ENCODE measurements around the gene EDN1. TPM values are rescaled to one million over a fixed set of nuclear protein-coding genes. Genes with fewer than 3 reads are reported as not detected.
A peak's percentile ranks its signal among the peaks of the same experiment; 100 is the strongest.
"Not testable (repeated sequence)": the region's sequence is repeated elsewhere in the genome, so short reads cannot be mapped to it uniquely, and the experiment has no call there.

EDN1 gene
- total RNA-seq, 1 donor from 2014 or later: 376 TPM

GRCh38 chr6:12320074-12320473 is 29.9 kb downstream of the EDN1 start:
- not testable (repeated sequence) for DNase-seq (ENCODE audit: extremely low read depth, low read depth, low spot score)

GRCh38 chr6:12324099-12324498 is 33.9 kb downstream of the EDN1 start:
- DNase-seq (ENCODE audit: extremely low read depth, low read depth, low spot score): peak; percentile 96

GRCh38 chr6:12324748-12325147 is 34.6 kb downstream of the EDN1 start:
- no peak for DNase-seq (ENCODE audit: extremely low read depth, low read depth, low spot score)

DNA sequence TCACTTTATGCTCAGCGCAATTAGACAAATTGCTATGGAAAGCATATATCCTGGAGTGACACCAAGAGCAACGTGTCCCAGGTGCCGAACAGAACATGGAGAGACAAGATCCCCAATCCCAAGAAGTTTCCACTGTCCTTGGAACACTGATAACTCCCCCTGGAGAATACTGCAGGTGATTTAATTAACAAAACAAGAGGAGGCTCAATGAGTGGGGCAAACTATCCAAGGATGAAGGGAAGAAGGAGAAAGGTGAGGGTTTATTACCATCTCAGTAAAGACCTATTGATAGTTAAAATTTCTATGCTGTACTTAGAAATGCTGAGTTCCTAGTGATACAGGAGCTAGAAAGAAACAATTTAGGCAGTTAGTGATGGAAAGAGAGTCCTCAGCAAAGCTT is 35.7 kb downstream of the EDN1 start:
- no peak for DNase-seq (ENCODE audit: extremely low read depth, low read depth, low spot score)

- no peak for DNase-seq (ENCODE audit: extremely low read depth, low read depth, low spot score)
These were observed 37.2 kb downstream of the EDN1 start for GRCh38 chr6:12327391-12327790.

GRCh38 chr6:12327988-12328387 is 37.8 kb downstream of the EDN1 start:
- no peak for DNase-seq (ENCODE audit: extremely low read depth, low read depth, low spot score)

DNA sequence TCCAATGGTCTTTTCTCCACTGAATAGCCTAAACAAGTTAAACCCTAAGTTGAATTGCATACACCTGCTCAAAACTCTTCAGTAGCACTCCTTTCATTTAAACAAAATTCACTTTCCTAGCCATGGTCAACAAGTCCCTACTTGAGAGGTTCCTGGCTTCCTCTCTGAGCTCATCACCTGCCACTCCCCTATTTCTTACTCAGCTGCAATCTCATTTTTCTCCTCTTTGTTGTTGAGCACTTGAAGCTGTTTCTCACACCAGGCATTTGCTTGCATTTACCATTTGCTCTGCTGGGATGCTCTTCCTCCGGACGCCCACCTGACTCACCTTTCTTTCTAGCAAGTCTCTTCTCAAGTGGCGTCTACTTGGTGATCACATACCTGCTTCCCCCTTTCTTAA is 38.5 kb downstream of the EDN1 start:
- no peak for DNase-seq (ENCODE audit: extremely low read depth, low read depth, low spot score)

DNA sequence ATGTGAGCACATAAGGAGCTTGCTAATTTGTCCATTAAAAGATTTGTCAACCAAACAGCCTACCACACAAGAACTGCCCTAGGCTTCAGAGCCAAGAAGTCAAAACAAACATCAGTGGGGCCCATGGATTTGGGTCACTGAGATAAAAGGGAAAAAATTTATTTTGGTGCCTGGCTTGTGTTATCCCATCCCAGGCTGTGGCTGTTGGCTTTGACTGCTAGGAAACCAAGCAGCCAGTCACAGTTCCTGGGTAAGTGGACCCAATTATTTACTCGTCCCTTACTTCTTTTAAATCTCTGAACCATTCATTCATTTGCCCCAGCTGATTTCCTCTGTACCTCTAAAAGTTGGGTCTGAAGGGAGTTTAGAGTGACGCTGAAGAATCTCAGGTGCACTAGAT is 41.3 kb downstream of the EDN1 start:
- DNase-seq (ENCODE audit: extremely low read depth, low read depth, low spot score): no peak

- DNase-seq (ENCODE audit: extremely low read depth, low read depth, low spot score): no peak
These were observed 42.0 kb downstream of the EDN1 start for GRCh38 chr6:12331951-12332749.

- DNase-seq (ENCODE audit: extremely low read depth, low read depth, low spot score): not testable (repeated sequence)
These were observed 42.6 kb downstream of the EDN1 start for GRCh38 chr6:12332750-12333079.

DNA sequence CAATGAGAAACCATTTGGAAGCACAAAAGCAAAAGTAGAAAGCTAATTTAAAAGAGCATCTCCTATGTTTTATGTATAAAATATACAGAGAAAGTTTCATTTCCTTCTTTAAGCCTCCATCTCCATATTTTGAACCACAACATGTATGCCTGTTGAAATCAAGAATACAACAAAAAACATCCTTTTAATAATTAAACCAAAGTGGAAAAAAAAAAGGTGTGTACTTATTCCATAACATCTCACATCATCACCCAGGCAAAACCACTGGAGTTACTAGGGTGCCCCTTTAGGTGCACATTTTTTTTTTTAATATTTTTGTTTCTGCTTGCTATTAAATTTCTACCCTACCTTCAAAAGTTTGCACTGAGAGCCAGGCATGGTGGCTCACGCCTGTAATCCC is 43.0 kb downstream of the EDN1 start:
- no peak for DNase-seq (ENCODE audit: extremely low read depth, low read depth, low spot score)

GRCh38 chr6:12334526-12335130 is 44.5 kb downstream of the EDN1 start:
- no peak for DNase-seq (ENCODE audit: extremely low read depth, low read depth, low spot score)

DNA sequence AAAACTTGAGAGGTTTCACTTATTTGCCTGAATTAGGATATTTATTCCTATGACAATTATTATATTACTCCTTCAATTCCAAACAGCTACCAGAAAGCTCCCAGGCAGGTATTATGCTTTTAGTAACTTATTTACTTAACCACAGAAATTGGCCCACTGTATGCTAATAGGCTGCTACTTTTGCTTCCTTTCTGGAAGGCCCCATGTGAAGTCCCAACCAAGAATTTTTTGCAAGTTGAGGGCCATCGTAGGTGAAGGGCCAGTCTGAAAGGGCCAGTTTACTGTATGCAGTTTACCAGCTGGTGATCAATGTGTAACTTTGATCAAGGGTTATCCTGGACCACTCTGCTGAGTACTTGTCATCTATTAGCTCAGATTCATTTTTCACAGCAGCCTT is 45.0 kb downstream of the EDN1 start:
- DNase-seq (ENCODE audit: extremely low read depth, low read depth, low spot score): no peak

- no peak for DNase-seq (ENCODE audit: extremely low read depth, low read depth, low spot score)
These were observed 45.6 kb downstream of the EDN1 start for GRCh38 chr6:12335717-12336116.

DNA sequence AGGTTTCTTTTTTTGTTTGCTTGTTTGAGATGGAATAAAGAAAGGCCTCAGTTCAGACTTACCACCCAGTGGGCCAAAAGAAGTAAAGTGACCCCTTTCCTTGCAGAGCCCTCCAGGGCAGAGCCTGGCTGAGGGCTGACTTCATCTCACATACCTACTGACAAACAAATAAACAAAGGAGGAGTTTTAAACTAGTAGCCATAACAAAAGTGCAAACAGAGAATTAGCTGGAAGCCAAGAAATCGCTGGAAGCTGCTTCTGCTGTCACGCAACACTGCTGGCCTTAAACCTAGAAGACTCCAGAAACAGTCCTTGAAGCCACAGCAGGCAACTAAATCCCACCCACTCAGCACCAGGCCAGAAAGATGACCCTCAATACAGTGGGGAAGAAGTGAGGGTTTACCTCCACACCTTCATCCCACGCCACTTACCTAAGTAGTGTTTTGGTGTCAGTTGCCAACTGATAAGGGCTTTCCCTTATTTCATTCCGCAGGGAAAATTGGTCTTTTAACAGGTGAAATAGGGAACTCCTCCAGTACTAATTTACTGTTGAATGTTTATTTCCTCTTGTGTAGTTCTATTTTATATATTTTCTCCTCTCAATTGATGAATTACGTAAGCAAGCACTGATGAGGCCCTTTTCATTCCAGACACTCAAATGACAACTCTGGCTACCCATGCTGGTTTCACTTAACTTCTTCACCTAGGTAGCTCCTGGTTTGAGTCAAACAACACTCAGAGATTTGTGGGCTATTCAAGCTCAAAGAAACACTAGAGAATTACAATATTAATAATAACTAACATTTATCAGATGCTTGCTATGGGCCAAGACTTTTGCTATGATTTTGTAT is 46.2 kb downstream of the EDN1 start:
- DNase-seq (ENCODE audit: extremely low read depth, low read depth, low spot score): no peak

DNA sequence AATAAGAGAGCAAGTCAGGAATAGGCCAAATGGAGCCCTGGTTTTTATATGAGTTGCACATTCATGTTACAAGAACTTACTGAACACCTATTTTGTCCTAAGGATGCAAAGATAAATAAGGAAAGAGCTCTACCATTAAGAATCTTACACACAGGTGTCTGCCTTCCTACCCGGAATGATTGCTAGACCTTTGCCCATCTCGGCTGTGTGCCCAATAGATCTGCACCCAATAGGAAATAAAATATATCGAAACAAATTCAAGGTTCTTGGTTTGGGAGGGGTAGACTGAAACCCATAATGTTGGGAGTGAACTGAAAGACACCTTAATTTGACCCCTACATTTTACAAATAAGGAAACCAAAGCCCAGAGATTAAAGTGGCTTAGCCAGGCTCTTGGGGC is 48.9 kb downstream of the EDN1 start:
- no peak for DNase-seq (ENCODE audit: extremely low read depth, low read depth, low spot score)

GRCh38 chr6:12339808-12340487 is 49.8 kb downstream of the EDN1 start:
- DNase-seq (ENCODE audit: extremely low read depth, low read depth, low spot score): no peak

GRCh38 chr6:12340488-12340818 is 50.3 kb downstream of the EDN1 start:
- no peak for DNase-seq (ENCODE audit: extremely low read depth, low read depth, low spot score)

DNA sequence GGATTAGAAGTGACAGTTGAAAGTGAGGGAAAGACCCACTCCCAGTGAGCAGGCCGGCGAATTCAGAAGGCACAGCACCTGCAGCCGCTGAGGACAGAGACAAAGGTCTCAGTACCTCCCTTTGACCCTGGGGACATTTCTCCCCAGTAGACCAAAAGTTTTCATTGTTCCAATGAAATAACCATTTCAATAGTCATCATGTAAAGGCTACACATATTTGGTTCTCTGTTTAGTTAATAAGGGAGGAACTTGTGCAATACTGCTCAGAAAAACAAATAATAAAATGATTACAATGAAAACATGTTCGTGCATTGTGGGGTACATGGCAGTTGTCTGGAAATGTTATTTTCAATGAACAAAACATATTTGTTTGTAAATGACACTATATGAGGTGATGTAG is 52.5 kb downstream of the EDN1 start:
- no peak for DNase-seq (ENCODE audit: extremely low read depth, low read depth, low spot score)

DNA sequence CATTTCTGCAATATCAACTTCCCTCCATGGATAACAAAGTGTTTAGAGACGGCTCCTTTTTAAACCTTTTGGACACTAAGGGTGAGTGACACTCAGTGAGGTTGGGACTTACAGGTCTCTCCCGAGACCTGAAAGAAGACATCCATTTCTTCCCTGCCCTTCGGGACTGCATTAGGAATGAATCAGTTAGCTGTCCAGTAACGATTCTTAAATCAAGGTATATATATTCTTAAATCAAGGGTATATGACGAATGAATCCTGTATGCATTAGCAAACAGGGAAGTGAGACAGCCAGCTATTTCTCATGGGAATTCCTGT is 52.9 kb downstream of the EDN1 start:
- DNase-seq (ENCODE audit: extremely low read depth, low read depth, low spot score): no peak

DNA sequence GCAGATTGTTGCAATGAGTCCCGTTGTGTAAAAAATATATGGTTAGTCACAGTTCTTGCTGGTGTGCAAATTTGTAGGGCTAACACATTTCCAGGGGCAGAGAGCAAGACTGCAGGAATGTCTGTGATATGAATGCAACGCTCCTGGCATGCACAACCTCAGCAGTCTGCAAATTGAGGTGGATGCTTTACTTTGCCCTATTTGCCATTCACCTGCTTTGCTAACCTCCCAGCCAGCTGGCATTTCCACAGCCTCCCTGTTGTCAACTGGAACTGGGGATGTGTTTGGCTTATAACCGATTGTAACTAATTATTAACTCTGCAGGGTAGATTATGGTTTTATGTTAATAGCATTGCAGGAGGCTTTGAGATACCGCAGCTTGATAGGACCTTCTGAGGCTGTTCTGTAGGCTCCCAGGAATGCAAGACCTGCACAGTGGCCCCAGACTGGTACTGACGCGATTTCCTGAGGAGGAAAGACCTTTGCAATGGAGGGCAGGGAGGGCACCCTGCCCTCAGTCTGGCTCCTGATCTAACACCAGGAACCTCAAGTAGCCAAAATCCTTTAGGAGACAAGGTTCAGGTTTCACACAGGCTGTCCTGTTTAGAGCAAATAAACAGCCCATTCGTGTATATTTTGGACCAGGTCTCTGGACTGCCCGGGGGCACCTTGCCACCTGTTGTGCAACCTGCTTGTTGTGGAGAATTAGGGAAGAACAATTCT is 53.4 kb downstream of the EDN1 start:
- DNase-seq (ENCODE audit: extremely low read depth, low read depth, low spot score): no peak

All from glomerular endothelial cell (primary cell).